ENCODE data around the gene CDC34. TPM values are rescaled to one million over a fixed set of nuclear protein-coding genes. Genes with fewer than 3 reads are reported as not detected.

The CDC34 gene
- total RNA-seq, 1 donor from 2014 or later, result 110 TPM

GRCh38 chr19:566844-567243, 35.3 kb downstream of the CDC34 start:
- intact Hi-C loops (cut with micrococcal nuclease), result no loop called here
- ATAC-seq (no peak), DNase-seq (no peak)

GRCh38 chr19:567296-567900, 35.8 kb downstream of the CDC34 start:
- ATAC-seq (no peak), DNase-seq (no peak)
- intact Hi-C loops (cut with micrococcal nuclease), result no loop called here

- DNase-seq (no peak), ATAC-seq (no peak)
- intact Hi-C loops (cut with micrococcal nuclease), result no loop called here
Observed at GRCh38 chr19:570251-570686, 38.7 kb downstream of the CDC34 start.

- peak; percentile 44 for DNase-seq
- intact Hi-C loops (cut with micrococcal nuclease), result no loop called here
- ATAC-seq, result no peak
Observed at GRCh38 chr19:570937-571565, 39.5 kb downstream of the CDC34 start.

- intact Hi-C loops (cut with micrococcal nuclease), result no loop called here
- DNase-seq (peak; percentile 28), ATAC-seq (no peak)
Observed at GRCh38 chr19:571566-571974, 40.0 kb downstream of the CDC34 start.

- peak; percentile 99 for DNase-seq
- intact Hi-C loops (cut with micrococcal nuclease), result no loop called here
- peak; percentile 69 for ATAC-seq
Observed at GRCh38 chr19:572140-572742, 40.7 kb downstream of the CDC34 start, which contains the start of gene BSG. Gene BSG, plus strand, starts transcription at chr19:572596. Its CDS starts 39 bp downstream, at chr19:572635.

GRCh38 chr19:572743-573518, 41.4 kb downstream of the CDC34 start:
- DNase-seq (peak; percentile 67), ATAC-seq (no peak)
- intact Hi-C loops (cut with micrococcal nuclease), result no loop called here

GRCh38 chr19:573519-573825, 41.9 kb downstream of the CDC34 start:
- intact Hi-C loops (cut with micrococcal nuclease), result no loop called here
- no peak for DNase-seq
- ATAC-seq, result no peak

- peak; percentile 85 for DNase-seq
- ATAC-seq, result peak; percentile 60
- intact Hi-C loops (cut with micrococcal nuclease), result no loop called here
Observed at GRCh38 chr19:574658-575526, 43.3 kb downstream of the CDC34 start.

GRCh38 chr19:575527-576506, 44.3 kb downstream of the CDC34 start:
- peak; percentile 61 for ATAC-seq
- intact Hi-C loops (cut with micrococcal nuclease), result no loop called here
- DNase-seq, result peak; percentile 91

- intact Hi-C loops (cut with micrococcal nuclease), result no loop called here
- DNase-seq (no peak), ATAC-seq (no peak)
Observed at GRCh38 chr19:576768-577438, 45.3 kb downstream of the CDC34 start.

- intact Hi-C loops (cut with micrococcal nuclease), result no loop called here
- DNase-seq, result no peak
- ATAC-seq, result no peak
Observed at GRCh38 chr19:577439-578392, 46.2 kb downstream of the CDC34 start.

GRCh38 chr19:579111-579841, 47.7 kb downstream of the CDC34 start:
- intact Hi-C loops (cut with micrococcal nuclease), result no loop called here
- ATAC-seq, result no peak
- DNase-seq, result no peak

- ATAC-seq (no peak), DNase-seq (no peak)
- intact Hi-C loops (cut with micrococcal nuclease), result no loop called here
Observed at GRCh38 chr19:579842-580155, 48.2 kb downstream of the CDC34 start.

GRCh38 chr19:580274-580835, 48.8 kb downstream of the CDC34 start:
- no peak for DNase-seq
- intact Hi-C loops (cut with micrococcal nuclease), result no loop called here
- ATAC-seq, result no peak
